Pons (tissue), 1 donor: ENCODE measurements around the gene WEE1.
"Not testable (repeated sequence)": the region's sequence is repeated elsewhere in the genome, so short reads cannot be mapped to it uniquely, and the experiment has no call there.

Source experiments
- DNase-seq: peaks from one replicate; pipeline ENCODE4 v3.0.0-alpha.2; 2016; ENCODE audit warnings: low spot score

The WEE1 gene

GRCh38 chr11:9622353-9622752 lies 48.9 kb downstream of the WEE1 start:
- DNase-seq = not testable (repeated sequence)

- not testable (repeated sequence) for DNase-seq
Observed at GRCh38 chr11:9623053-9623452, 49.6 kb downstream of the WEE1 start.

- DNase-seq = no peak
Observed at GRCh38 chr11:9624448-9624847, 51.0 kb downstream of the WEE1 start.

GRCh38 chr11:9625162-9625561 lies 51.7 kb downstream of the WEE1 start:
- DNase-seq = no peak

GRCh38 chr11:9625728-9626127 lies 52.3 kb downstream of the WEE1 start:
- peak; percentile 23 for DNase-seq

- no peak for DNase-seq
Observed at GRCh38 chr11:9626496-9627394, 53.3 kb downstream of the WEE1 start.

GRCh38 chr11:9629064-9629463 lies 55.6 kb downstream of the WEE1 start:
- DNase-seq = no peak

- peak; percentile 44 for DNase-seq
Observed at GRCh38 chr11:9633679-9634078, 60.2 kb downstream of the WEE1 start.

GRCh38 chr11:9636691-9637090 lies 63.2 kb downstream of the WEE1 start:
- no peak for DNase-seq

- DNase-seq = peak; percentile 46
Observed at GRCh38 chr11:9639099-9639498, 65.6 kb downstream of the WEE1 start.
